Suppressor macrophage treated with lipopolysaccharide for 1 hour (primary cell): ENCODE data around the gene SMIM35.

Experiments used
- DNase-seq, 3 donors: peaks; one replicate each; pipeline ENCODE4 v3.0.0-alpha.2; 2020 to 2022

The SMIM35 gene

DNA sequence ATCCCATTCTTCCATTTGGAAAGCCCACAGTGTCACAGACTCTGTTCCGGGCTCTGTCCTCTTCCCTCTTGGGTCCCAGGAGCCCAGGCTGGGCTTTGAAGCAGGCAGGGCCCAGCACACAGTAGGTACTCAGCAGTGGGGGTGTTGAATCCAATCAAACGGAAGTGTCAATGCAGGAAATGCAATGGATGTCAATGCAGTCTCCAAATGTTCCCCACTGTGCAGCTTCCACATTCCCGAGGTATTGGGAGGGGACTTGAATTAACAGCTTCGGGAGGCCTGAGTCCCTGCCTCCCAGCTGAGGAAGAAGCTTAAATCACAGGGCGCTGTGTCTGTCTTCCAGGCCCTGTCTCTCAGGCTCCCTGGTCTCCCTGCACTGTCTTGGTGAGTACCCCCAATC is 21.8 kb upstream of the SMIM35 start:
- no peak for DNase-seq

DNA sequence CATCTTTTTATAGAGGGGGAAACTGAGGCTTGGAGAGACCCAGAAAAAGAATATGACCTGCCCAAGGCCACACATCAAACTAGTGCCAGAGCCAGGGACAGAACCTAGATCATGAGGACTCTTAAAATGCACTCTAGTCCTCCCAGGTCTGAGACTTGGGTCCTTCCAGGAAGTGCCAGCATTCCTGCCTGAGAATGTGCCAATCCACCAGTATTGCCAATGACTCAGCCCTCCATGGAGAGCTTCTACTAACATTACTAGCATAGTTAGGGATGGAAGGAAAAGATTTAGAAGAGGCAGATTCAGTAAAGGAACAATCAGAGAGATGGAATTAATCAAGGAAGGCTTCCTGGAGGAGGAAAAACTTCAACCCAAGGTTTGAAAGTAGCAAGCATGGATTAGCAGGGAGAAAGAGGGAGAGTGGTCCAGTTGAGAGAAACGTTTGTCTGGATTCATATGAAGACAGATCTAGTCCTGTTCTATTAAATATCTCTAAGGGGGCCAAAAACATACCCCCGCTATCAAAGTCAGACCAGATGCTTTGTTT is 20.1 kb upstream of the SMIM35 start:
- no peak for DNase-seq

GRCh38 chr11:118105657-118106305 is 19.0 kb upstream of the SMIM35 start:
- DNase-seq: no peak

DNA sequence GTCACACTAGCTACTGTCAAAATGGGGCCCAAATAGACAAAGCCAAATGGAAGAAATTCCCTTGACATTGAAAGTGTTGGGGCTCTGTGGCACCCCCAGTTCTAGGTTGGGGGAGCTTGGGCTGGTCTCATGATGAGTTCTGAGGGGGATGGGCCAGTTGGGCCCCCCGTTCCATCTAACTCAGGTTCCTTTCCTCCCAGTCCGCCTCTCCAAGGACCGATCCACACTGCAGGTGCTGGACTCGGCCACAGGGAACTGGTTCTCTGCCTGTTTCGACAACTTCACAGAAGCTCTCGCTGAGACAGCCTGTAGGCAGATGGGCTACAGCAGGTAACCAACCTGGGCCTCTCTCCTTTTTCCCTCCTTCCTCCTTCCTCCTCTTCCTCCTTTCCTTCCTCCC is 17.7 kb upstream of the SMIM35 start:
- no peak for DNase-seq

- peak in 2 of 3 donors; percentile 13 to 41 for DNase-seq
Observed at GRCh38 chr11:118102721-118103261, 16.0 kb upstream of the SMIM35 start.

DNA sequence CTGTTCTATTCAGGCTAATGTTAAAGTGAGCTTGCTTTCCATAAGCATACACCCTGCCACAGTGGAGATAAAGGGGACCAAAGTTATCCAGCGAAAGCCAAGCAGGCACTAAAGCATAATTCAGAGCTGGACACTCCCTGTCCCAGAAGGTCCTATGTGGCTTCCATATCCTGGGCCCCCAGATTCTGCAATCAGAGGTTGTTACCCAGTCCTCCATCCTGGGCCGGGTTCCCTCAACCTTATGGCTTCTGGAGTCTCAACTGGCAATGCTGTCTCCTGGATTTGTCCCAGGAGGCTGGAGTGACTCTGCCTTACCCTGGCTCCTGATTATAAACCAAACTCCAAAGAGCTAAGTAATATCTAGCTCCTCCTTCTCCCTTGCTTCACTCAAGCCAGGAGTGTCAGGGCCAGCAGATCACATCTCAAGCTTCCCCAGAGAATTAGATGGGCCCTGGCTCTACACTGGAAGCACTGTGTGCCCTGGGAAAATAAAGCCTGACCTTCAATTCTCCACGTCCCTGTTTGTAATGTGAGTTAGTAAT is 14.0 kb upstream of the SMIM35 start:
- no peak for DNase-seq

GRCh38 chr11:118099838-118100556 is 13.2 kb upstream of the SMIM35 start:
- no peak for DNase-seq

DNA sequence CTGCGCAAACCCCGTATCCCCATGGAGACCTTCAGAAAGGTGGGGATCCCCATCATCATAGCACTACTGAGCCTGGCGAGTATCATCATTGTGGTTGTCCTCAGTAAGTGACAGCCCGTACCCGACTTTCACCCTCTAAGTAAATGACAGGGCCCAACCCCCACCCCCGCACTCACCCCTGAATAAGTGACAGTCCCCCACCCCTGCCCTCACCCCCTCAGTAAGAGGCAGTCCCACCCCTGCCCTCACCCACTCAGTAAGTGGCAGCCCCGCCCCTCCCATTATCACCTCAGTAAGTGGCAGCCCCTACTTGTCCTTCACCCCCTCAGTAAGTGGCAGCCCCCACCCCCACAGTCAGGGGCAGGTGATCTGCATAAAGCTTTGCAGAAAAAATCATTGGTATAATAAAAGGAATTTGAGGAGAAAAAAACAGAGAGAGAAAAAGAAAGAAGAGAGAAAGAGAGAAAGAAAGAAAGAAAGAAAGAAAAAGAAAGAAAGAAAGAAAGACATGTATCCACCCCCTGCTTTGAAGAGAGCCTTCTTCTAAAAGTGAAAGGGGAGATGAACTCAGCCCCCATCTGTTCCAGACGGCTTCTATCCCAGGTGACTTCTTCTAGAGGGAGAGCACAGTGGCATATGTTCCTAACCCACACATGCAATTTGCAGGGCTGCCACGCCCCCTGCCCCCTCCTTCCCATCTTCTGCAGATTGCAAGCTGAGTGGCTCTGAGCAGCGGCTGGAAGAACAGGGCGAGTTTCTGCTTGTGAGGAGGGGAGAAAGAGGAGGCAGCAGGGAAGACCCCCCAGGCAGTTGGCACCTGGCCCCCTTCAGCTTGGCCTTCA is 12.5 kb upstream of the SMIM35 start:
- DNase-seq: no peak

GRCh38 chr11:118095967-118096367 is 9.2 kb upstream of the SMIM35 start:
- DNase-seq: no peak

DNA sequence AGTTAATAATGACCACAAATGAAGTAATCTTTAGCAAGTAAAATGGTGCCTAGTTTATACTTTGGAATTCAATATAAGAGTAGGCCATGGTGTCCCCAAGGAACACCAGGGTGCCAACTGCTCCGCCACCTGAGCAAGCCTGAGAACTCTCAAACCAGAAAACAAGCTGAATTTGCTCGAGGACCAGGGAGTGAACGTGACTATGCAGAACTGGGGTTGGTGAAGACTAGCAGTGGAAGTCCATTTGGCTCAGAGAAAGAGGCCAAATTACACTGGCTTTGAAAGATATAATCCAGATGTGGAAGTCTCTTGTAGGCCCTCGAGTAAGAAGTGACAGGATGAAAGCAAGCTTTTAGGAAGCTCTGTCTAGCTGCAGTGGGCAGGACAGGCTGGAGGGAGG is 8.7 kb upstream of the SMIM35 start:
- DNase-seq: no peak

DNA sequence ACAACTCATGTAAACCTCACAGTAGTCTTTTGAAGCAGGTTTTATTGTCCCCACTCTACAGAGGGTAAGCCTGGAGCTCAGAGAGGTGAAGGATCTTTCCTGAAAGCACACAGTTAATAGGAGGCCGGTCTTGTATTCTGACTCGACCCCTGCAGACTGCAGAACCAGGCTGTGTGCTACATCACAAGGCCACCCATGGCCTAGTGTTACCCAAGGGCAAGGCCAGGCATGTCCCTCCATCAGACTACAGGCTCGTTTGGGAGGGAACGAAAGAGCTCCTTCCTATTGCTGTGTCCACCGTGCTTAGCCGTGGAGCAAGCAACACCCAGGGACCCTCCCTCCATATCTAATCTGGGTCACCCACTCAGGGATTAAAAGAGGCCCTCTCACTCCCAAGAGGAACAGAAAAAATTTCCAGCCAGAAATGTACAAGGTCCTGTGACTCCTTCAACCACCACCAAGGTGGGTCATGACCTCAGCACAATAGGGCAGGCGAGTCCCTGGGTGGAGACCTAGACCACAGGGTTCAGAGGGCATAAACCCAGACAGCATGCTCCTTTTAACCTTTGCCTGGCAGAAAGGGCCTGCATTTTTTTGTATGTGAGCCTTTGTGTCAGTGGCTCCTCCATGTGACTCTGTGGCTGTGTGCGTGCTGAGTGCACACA is 6.3 kb upstream of the SMIM35 start:
- no peak for DNase-seq

GRCh38 chr11:118091690-118092089 is 4.9 kb upstream of the SMIM35 start:
- no peak for DNase-seq

GRCh38 chr11:118090545-118091162 is 3.9 kb upstream of the SMIM35 start:
- DNase-seq: no peak

DNA sequence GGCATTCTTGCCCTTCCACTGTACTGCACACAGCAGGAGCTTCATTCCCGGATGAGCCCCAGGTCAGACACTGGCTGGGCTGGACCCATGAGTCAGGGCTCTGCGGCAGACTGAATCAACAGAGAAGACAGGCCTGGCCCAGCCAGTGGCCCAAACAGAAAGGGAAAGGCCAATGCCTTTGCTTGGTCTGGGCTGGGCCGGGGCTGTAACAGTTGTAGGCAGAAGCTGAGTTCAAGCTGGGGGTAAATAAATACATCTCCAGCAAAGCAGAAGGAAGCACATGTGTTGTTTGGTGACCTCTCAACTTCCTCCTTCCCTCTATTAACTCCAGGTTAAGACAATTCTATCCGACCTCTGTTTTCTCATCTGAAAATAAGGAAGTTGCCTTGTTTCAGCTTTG is 1.8 kb upstream of the SMIM35 start:
- DNase-seq: peak; percentile 64 to 76 (median 73)

DNA sequence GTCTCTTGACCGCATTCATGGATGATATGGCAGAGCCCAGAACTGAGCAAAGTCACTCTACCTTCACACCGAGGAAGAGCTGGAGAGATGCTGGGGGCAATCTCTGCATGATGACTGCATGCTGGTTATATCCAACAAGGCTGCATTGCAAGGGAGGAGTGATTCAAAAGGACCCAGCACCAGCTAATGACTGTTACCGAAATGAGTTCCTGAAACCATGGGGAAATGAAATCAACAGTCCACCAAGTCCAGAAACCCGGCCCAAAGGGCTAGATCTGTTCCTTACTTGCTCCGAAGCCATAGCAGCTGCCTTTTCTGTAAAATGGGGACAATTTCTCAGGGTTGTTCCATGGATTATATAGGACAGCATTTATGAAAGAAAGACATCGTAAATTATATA is 1.2 kb upstream of the SMIM35 start:
- DNase-seq: peak; percentile 24 to 43 (median 35)

- DNase-seq: no peak
Observed at GRCh38 chr11:118084656-118085055, 2.1 kb downstream of the SMIM35 start.

DNA sequence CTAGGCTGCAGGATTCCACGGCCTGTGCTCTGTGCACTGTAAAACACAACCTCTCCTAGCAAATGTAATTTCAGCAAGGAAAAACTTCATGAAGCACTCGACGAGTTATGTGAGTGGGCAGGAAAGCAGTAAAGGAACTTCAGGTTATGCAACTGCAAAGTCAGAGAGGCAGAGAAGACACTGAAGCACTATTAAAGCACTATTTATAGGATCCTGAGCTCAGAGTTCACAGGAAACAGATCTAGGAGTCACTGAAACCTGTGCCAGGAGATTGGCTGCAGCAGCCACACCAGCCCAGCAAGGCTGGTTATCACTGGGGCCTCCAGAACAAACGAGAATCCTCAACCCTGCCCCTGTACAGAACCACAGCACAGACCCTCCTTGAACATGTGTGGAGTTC is 2.5 kb downstream of the SMIM35 start:
- DNase-seq: peak; percentile 68 to 84 (median 84)

- no peak for DNase-seq
Observed at GRCh38 chr11:118082880-118083552, 3.7 kb downstream of the SMIM35 start.

GRCh38 chr11:118081241-118081958 is 5.4 kb downstream of the SMIM35 start:
- DNase-seq: peak; percentile 74 to 80 (median 75)

- DNase-seq: no peak
Observed at GRCh38 chr11:118080296-118080695, 6.5 kb downstream of the SMIM35 start.

- DNase-seq: no peak
Observed at GRCh38 chr11:118079491-118079890, 7.3 kb downstream of the SMIM35 start.
